BLaER1 treated with 17β-estradiol and CSF1 and Interleukin-3, amounts not matched to agents 10 nM and 100 nM (cell line): ENCODE data around the gene CAMK2A.

Source experiments
- H3K27ac ChIP-seq, 11 experiments: shearing (Covaris generic); formaldehyde crosslinking; 2 replicates each; pipeline ENCODE4 v1.8.1; 2022
- H3K27me3 ChIP-seq, 11 experiments: shearing (Covaris generic); formaldehyde crosslinking; 2 replicates each; pipeline ENCODE4 v1.8.1; 2022
- H3K36me3 ChIP-seq, 11 experiments: shearing (Covaris generic); formaldehyde crosslinking; 2 replicates each; pipeline ENCODE4 v1.8.1; 2022
- H3K4me1 ChIP-seq, 10 experiments: shearing (Covaris generic); formaldehyde crosslinking; 2 replicates each; pipeline ENCODE4 v1.8.1; 2022
- H3K4me2 ChIP-seq, 11 experiments: shearing (Covaris generic); formaldehyde crosslinking; 2 replicates each; pipeline ENCODE4 v1.8.1; 2022
- H3K4me3 ChIP-seq, 10 experiments: shearing (Covaris generic); formaldehyde crosslinking; 2 replicates each; pipeline ENCODE4 v1.8.1; 2022
- H3K9ac ChIP-seq, 11 experiments: shearing (Covaris generic); formaldehyde crosslinking; 2 replicates each; pipeline ENCODE4 v1.8.1; 2022
- H3K9me3 ChIP-seq, 11 experiments: shearing (Covaris generic); formaldehyde crosslinking; replicated peaks in 1 of 11; 2 replicates each; pipeline ENCODE4 v1.8.1; 2022
- H4K20me1 ChIP-seq, 11 experiments: shearing (Covaris generic); formaldehyde crosslinking; 2 replicates each; pipeline ENCODE4 v1.8.1; 2022
- Cebpa-rat ChIP-seq, 11 experiments: shearing (Covaris generic); IDR thresholded peaks; 2 replicates each; pipeline ENCODE4 v1.8.1; 2022

CAMK2A gene

GRCh38 chr5:150244209-150244608 is 45.4 kb downstream of the CAMK2A start:
- Histone ChIP-seq H3K4me1 (peaks cover 0 to 39% (median 4%) of the 10 kb centered on the region in 10 experiments; a peak in 10 of 20 replicates), H3K27me3 (no peaks in the 10 kb centered on the region), H3K4me2 (peak overlapping the region in 2 of 11 experiments; percentile 62 to 68; a peak in 2 of 22 replicates), H3K9ac (no peak overlapping the region), H3K9me3 (no peaks in the 10 kb centered on the region), H3K27ac (no peak overlapping the region), H4K20me1 (no peaks in the 10 kb centered on the region), H3K4me3 (no peak overlapping the region), H3K36me3 (no peaks in the 10 kb centered on the region)
- no peak for TF ChIP-seq Cebpa-rat (IDR thresholded peaks at IDR 0.05)

GRCh38 chr5:150243590-150243989 is 46.0 kb downstream of the CAMK2A start:
- no peaks in the 10 kb centered on the region for H3K27me3 ChIP-seq
- H3K4me1 ChIP-seq = peaks cover 0 to 39% (median 4%) of the 10 kb centered on the region in 10 experiments; a peak in 10 of 20 replicates
- no peak overlapping the region for H3K9ac ChIP-seq
- no peak overlapping the region for H3K27ac ChIP-seq
- no peak overlapping the region for H3K4me2 ChIP-seq
- H3K36me3 ChIP-seq = no peaks in the 10 kb centered on the region
- no peak overlapping the region for H3K4me3 ChIP-seq
- TF ChIP-seq Cebpa-rat (IDR thresholded peaks at IDR 0.05) = no peak
- no peaks in the 10 kb centered on the region for H4K20me1 ChIP-seq
- no peaks in the 10 kb centered on the region for H3K9me3 ChIP-seq

- no peaks in the 10 kb centered on the region for H3K9me3 ChIP-seq
- H3K9ac ChIP-seq = no peak overlapping the region
- H3K4me2 ChIP-seq = no peak overlapping the region
- no peaks in the 10 kb centered on the region for H3K36me3 ChIP-seq
- no peak for TF ChIP-seq Cebpa-rat (IDR thresholded peaks at IDR 0.05)
- no peaks in the 10 kb centered on the region for H3K27me3 ChIP-seq
- no peaks in the 10 kb centered on the region for H4K20me1 ChIP-seq
- no peak overlapping the region for H3K4me3 ChIP-seq
- peaks cover 0 to 39% (median 4%) of the 10 kb centered on the region in 10 experiments; a peak in 10 of 20 replicates for H3K4me1 ChIP-seq
- no peak overlapping the region for H3K27ac ChIP-seq
These were observed 47.2 kb downstream of the CAMK2A start for GRCh38 chr5:150242251-150242894.

- Histone ChIP-seq H3K9ac (no peak overlapping the region), H3K4me1 (peaks cover 0 to 39% (median 4%) of the 10 kb centered on the region in 10 experiments; a peak in 10 of 20 replicates), H3K27me3 (no peaks in the 10 kb centered on the region), H3K9me3 (no peaks in the 10 kb centered on the region), H3K4me3 (no peak overlapping the region), H3K27ac (no peak overlapping the region), H4K20me1 (no peaks in the 10 kb centered on the region), H3K36me3 (no peaks in the 10 kb centered on the region), H3K4me2 (peak overlapping the region in 6 of 11 experiments; percentile 21 to 61 (median 50); a peak in 11 of 22 replicates)
- TF ChIP-seq Cebpa-rat (IDR thresholded peaks at IDR 0.05) = no peak
These were observed 48.0 kb downstream of the CAMK2A start for GRCh38 chr5:150241298-150242160.

GRCh38 chr5:150239794-150240122 is 49.8 kb downstream of the CAMK2A start:
- TF ChIP-seq Cebpa-rat (IDR thresholded peaks at IDR 0.05) = no peak
- H3K9ac ChIP-seq = no peak overlapping the region
- H4K20me1 ChIP-seq = no peaks in the 10 kb centered on the region
- H3K27ac ChIP-seq = no peak overlapping the region
- H3K27me3 ChIP-seq = no peaks in the 10 kb centered on the region
- no peak overlapping the region for H3K4me3 ChIP-seq
- H3K4me2 ChIP-seq = no peak overlapping the region
- H3K36me3 ChIP-seq = no peaks in the 10 kb centered on the region
- no peaks in the 10 kb centered on the region for H3K9me3 ChIP-seq
- peaks cover 12 to 39% (median 17%) of the 10 kb centered on the region in 10 experiments for H3K4me1 ChIP-seq

- no peak overlapping the region for H3K9ac ChIP-seq
- H3K4me3 ChIP-seq = no peak overlapping the region
- H3K4me2 ChIP-seq = no peak overlapping the region
- H3K36me3 ChIP-seq = no peaks in the 10 kb centered on the region
- H3K9me3 ChIP-seq = no peaks in the 10 kb centered on the region
- no peak overlapping the region for H3K27ac ChIP-seq
- no peak for TF ChIP-seq Cebpa-rat (IDR thresholded peaks at IDR 0.05)
- no peaks in the 10 kb centered on the region for H3K27me3 ChIP-seq
- no peaks in the 10 kb centered on the region for H4K20me1 ChIP-seq
- H3K4me1 ChIP-seq = peaks cover 17 to 39% (median 22%) of the 10 kb centered on the region in 10 experiments
These were observed 50.3 kb downstream of the CAMK2A start for GRCh38 chr5:150239099-150239793.

- Histone ChIP-seq H3K9ac (no peak overlapping the region), H3K4me1 (peaks cover 18 to 42% (median 26%) of the 10 kb centered on the region in 10 experiments), H3K27ac (no peak overlapping the region), H4K20me1 (no peaks in the 10 kb centered on the region), H3K36me3 (no peaks in the 10 kb centered on the region), H3K27me3 (no peaks in the 10 kb centered on the region), H3K9me3 (no peaks in the 10 kb centered on the region), H3K4me3 (no peak overlapping the region), H3K4me2 (no peak overlapping the region)
- no peak for TF ChIP-seq Cebpa-rat (IDR thresholded peaks at IDR 0.05)
These were observed 50.9 kb downstream of the CAMK2A start for GRCh38 chr5:150238646-150239045.

GRCh38 chr5:150236981-150237754 is 52.4 kb downstream of the CAMK2A start:
- H3K27ac ChIP-seq = no peak overlapping the region
- H3K4me1 ChIP-seq = peaks cover 18 to 51% (median 26%) of the 10 kb centered on the region in 10 experiments
- no peaks in the 10 kb centered on the region for H3K36me3 ChIP-seq
- TF ChIP-seq Cebpa-rat (IDR thresholded peaks at IDR 0.05) = no peak
- no peak overlapping the region for H3K9ac ChIP-seq
- H3K9me3 ChIP-seq = no peaks in the 10 kb centered on the region
- no peaks in the 10 kb centered on the region for H3K27me3 ChIP-seq
- H3K4me2 ChIP-seq = no peak overlapping the region
- H4K20me1 ChIP-seq = no peaks in the 10 kb centered on the region
- no peak overlapping the region for H3K4me3 ChIP-seq

- H3K9ac ChIP-seq = no peak overlapping the region
- no peak overlapping the region for H3K27ac ChIP-seq
- no peaks in the 10 kb centered on the region for H4K20me1 ChIP-seq
- no peaks in the 10 kb centered on the region for H3K36me3 ChIP-seq
- H3K4me2 ChIP-seq = no peak overlapping the region
- H3K4me1 ChIP-seq = peaks cover 18 to 46% (median 25%) of the 10 kb centered on the region in 10 experiments
- no peak for TF ChIP-seq Cebpa-rat (IDR thresholded peaks at IDR 0.05)
- no peaks in the 10 kb centered on the region for H3K27me3 ChIP-seq
- no peak overlapping the region for H3K4me3 ChIP-seq
- H3K9me3 ChIP-seq = no peaks in the 10 kb centered on the region
These were observed 53.3 kb downstream of the CAMK2A start for GRCh38 chr5:150236313-150236712.
